HepG2 (cell line): ENCODE data around the gene ASCC2. TPM values are rescaled to one million over a fixed set of nuclear protein-coding genes. Genes with fewer than 3 reads are reported as not detected.

Source experiments
- CCDC6 ChIP-seq: sonication (generic); formaldehyde crosslinking; IDR thresholded peaks from 2 replicates; pipeline ENCODE4 v1.8.1; 2022; ENCODE audit warnings: mild to moderate bottlenecking, missing genetic modification reagents, moderate library complexity
- ELF3 ChIP-seq: IDR thresholded peaks from 2 replicates; pipeline ENCODE4 v1.6.1; 2016; ENCODE audit warnings: missing genetic modification reagents, missing compliant biosample characterization
- FIP1L1 ChIP-seq: fragments of 200-400 bp; formaldehyde crosslinking; IDR thresholded peaks from 2 replicates; pipeline ENCODE4 v1.6.1; 2018; ENCODE audit warnings: low read depth, mild to moderate bottlenecking, low read length, moderate library complexity, borderline replicate concordance; ENCODE audit not compliant: insufficient read depth
- HDAC1 ChIP-seq: sonication (generic); formaldehyde crosslinking; IDR thresholded peaks from 2 replicates; pipeline ENCODE4 v1.5.1; 2020; ENCODE audit warnings: mild to moderate bottlenecking, missing genetic modification reagents
- KDM6A ChIP-seq: IDR thresholded peaks from 2 replicates; pipeline ENCODE4 v1.6.1; 2016; ENCODE audit warnings: low read depth
- KLF6 ChIP-seq: IDR thresholded peaks from 2 replicates; pipeline ENCODE4 v1.8.0; 2016; ENCODE audit warnings: missing biosample characterization, missing genetic modification reagents
- NFIB ChIP-seq: sonication (generic); formaldehyde crosslinking; IDR thresholded peaks from 2 replicates; pipeline ENCODE4 v1.9.0; 2021; ENCODE audit warnings: missing genetic modification reagents, mild to moderate bottlenecking, borderline replicate concordance
- PHF8 ChIP-seq: sonication (generic); formaldehyde crosslinking; IDR thresholded peaks from 2 replicates; pipeline ENCODE4 v1.5.0; 2020; ENCODE audit warnings: missing genetic modification reagents
- POGK ChIP-seq: sonication (generic); formaldehyde crosslinking; conservative IDR thresholded peaks from 2 replicates; pipeline ENCODE4 v1.8.0; 2022; ENCODE audit warnings: mild to moderate bottlenecking, moderate library complexity, missing genetic modification reagents
- RXRA ChIP-seq: sonication (generic); formaldehyde crosslinking; IDR thresholded peaks from 2 replicates; pipeline ENCODE4 v1.5.1; 2020; ENCODE audit warnings: missing genetic modification reagents
- SKI ChIP-seq: fragments of 450-650 bp; IDR thresholded peaks from one replicate; pipeline ENCODE4 v1.6.1; 2018; ENCODE audit warnings: mild to moderate bottlenecking; ENCODE audit not compliant: partially characterized antibody
- TBX2 ChIP-seq: sonication (generic); formaldehyde crosslinking; IDR thresholded peaks from 2 replicates; pipeline ENCODE4 v1.5.0; 2020; ENCODE audit warnings: missing genetic modification reagents, mild to moderate bottlenecking, borderline replicate concordance
- TBX3 ChIP-seq: fragments of 450-650 bp; IDR thresholded peaks from 2 replicates; pipeline ENCODE4 v1.6.1; 2017; ENCODE audit warnings: antibody characterized with exemption, mild to moderate bottlenecking, inconsistent platforms, borderline replicate concordance
- TGIF2 ChIP-seq: IDR thresholded peaks from 2 replicates; pipeline ENCODE4 v1.6.1; 2016; ENCODE audit warnings: control low read depth, missing compliant biosample characterization
- THRA ChIP-seq: sonication (generic); formaldehyde crosslinking; IDR thresholded peaks from 2 replicates; pipeline ENCODE4 v1.4.0; 2020; ENCODE audit warnings: missing genetic modification reagents, borderline replicate concordance
- TRAFD1 ChIP-seq: sonication (generic); formaldehyde crosslinking; IDR thresholded peaks from 2 replicates; pipeline ENCODE4 v1.5.1; 2020; ENCODE audit warnings: missing genetic modification reagents, mild to moderate bottlenecking, borderline replicate concordance
- YEATS4 ChIP-seq: sonication (generic); formaldehyde crosslinking; IDR thresholded peaks from 2 replicates; pipeline ENCODE4 v1.4.0; 2020; ENCODE audit warnings: missing genetic modification reagents, borderline replicate concordance
- ZBTB20 ChIP-seq: sonication (generic); formaldehyde crosslinking; IDR thresholded peaks from 2 replicates; pipeline ENCODE4 v1.8.1; 2023; ENCODE audit warnings: missing genetic modification reagents, low read depth, mild to moderate bottlenecking, borderline replicate concordance
- ZBTB21 ChIP-seq: sonication (generic); formaldehyde crosslinking; IDR thresholded peaks from 2 replicates; pipeline ENCODE4 v1.4.0; 2020; ENCODE audit warnings: missing genetic modification reagents
- ZBTB38 ChIP-seq: sonication (generic); formaldehyde crosslinking; IDR thresholded peaks from 2 replicates; pipeline ENCODE4 v1.5.1; 2020; ENCODE audit warnings: mild to moderate bottlenecking, missing genetic modification reagents
- ZFP36L1 ChIP-seq: sonication (generic); formaldehyde crosslinking; IDR thresholded peaks from 2 replicates; pipeline ENCODE4 v1.8.0; 2022; ENCODE audit warnings: mild to moderate bottlenecking, missing genetic modification reagents, moderate library complexity
- ZKSCAN5 ChIP-seq: sonication (generic); formaldehyde crosslinking; IDR thresholded peaks from 2 replicates; pipeline ENCODE4 v1.5.1; 2020; ENCODE audit warnings: mild to moderate bottlenecking, missing genetic modification reagents
- ZNF546 ChIP-seq: sonication (generic); formaldehyde crosslinking; conservative IDR thresholded peaks from 2 replicates; pipeline ENCODE4 v1.8.1; 2023; ENCODE audit warnings: mild to moderate bottlenecking, missing genetic modification reagents
- ZNF598 ChIP-seq: sonication (generic); formaldehyde crosslinking; IDR thresholded peaks from 2 replicates; pipeline ENCODE4 v1.5.1; 2020; ENCODE audit warnings: mild to moderate bottlenecking, missing genetic modification reagents, borderline replicate concordance
- ZNF670 ChIP-seq: sonication (generic); formaldehyde crosslinking; IDR thresholded peaks from 2 replicates; pipeline ENCODE4 v1.8.0; 2022; ENCODE audit warnings: mild to moderate bottlenecking, missing genetic modification reagents, borderline replicate concordance
- ZSCAN29 ChIP-seq: sonication (generic); formaldehyde crosslinking; conservative IDR thresholded peaks from 2 replicates; pipeline ENCODE4 v1.4.0; 2020; ENCODE audit warnings: mild to moderate bottlenecking, missing genetic modification reagents
- polyA plus RNA-seq, 8 experiments: library from polyadenylated mRNA; depleted of rRNA in 3 of 8; stranded (reverse) in 7 of 8; unstranded in 1 of 8; fragments of >200 nt; fragmentation: Illumina TruSeq in 4 of 8; extraction: Trizol in 4 of 8; gene quantifications; 2 replicates each; pipeline versions ENCODE4 v1.2.1 to v1.2.3, GENCODE V29; 2011 to 2016; ENCODE audit warnings: low read depth in 4 of 8, missing spikeins in 1 of 8, mixed read lengths in 1 of 8; ENCODE audit not compliant: insufficient read depth in 1 of 8
- total RNA-seq, 5 experiments: library from RNA; depleted of rRNA; stranded (reverse); fragments of >200 nt; fragmentation: Illumina TruSeq; extraction: Trizol; gene quantifications; 2 replicates each; pipeline ENCODE4 v1.2.3, GENCODE V29; 2016; ENCODE audit warnings: low read depth in 1 of 5

The ASCC2 gene
- total and polyA plus RNA-seq, 2 of the 13 experiments (the other 11 are each of a cell fraction or from before 2014, with no cell fraction given) = 26.2 to 26.3 TPM

GRCh38 chr22:29766632-29767170 is 71.4 kb downstream of the ASCC2 start, which contains the start of gene ZMAT5 (continued):
- TF ChIP-seq THRA (CRISPR knock-in tag) (no peak; the same call in 1 of the 2 replicates), ZNF598 (peak; percentile 68; the same call in 1 of the 2 replicates), ELF3 (CRISPR knock-in tag) (peak; percentile 68), FIP1L1 (no peak), TBX2 (CRISPR knock-in tag) (no peak; the same call in 1 of the 2 replicates), ZSCAN29 (no peak), TGIF2 (CRISPR knock-in tag) (no peak), ZFP36L1 (CRISPR knock-in tag) (peak; percentile 79; the same call in 1 of the 2 replicates), ZKSCAN5 (CRISPR knock-in tag) (no peak), ZBTB20 (CRISPR knock-in tag) (0 out of 2 replicates have a peak, but pooled peaks have one; percentile 40), PHF8 (peak; percentile 63), ZBTB38 (CRISPR knock-in tag) (0 out of 2 replicates have a peak, but pooled peaks have one; percentile 48), CCDC6 (CRISPR knock-in tag) (0 out of 2 replicates have a peak, but pooled peaks have one; percentile 54), NFIB (no peak), TRAFD1 (CRISPR knock-in tag) (no peak), TBX3 (no peak), RXRA (CRISPR knock-in tag) (peak; percentile 61; the same call in 1 of the 2 replicates), ZBTB21 (CRISPR knock-in tag) (peak; percentile 23; the same call in 1 of the 2 replicates), SKI (no peak), KLF6 (peak; percentile 66; the same call in 1 of the 2 replicates), ZNF546 (CRISPR knock-in tag) (no peak), KDM6A (CRISPR knock-in tag) (0 out of 2 replicates have a peak, but pooled peaks have one; percentile 7), HDAC1 (CRISPR knock-in tag) (peak; percentile 79), ZNF670 (CRISPR knock-in tag) (peak; percentile 78; the same call in 1 of the 2 replicates), POGK (0 out of 2 replicates have a peak, but pooled peaks have one; percentile 46), YEATS4 (peak; percentile 41; the same call in 1 of the 2 replicates)
